Measurements from ENCODE around the gene LARP4B. TPM values are rescaled to one million over a fixed set of nuclear protein-coding genes. Genes with fewer than 3 reads are reported as not detected.

LARP4B gene
- total RNA-seq, 1 donor from 2014 or later: 59.9 TPM

GRCh38 chr10:785089-785860 is 146.2 kb downstream of the LARP4B start:
- DNase-seq: peak; percentile 24
- intact Hi-C loops (cut with DNase I): loop anchor here (5.0 kb wide), 1 partner anchor 273 kb away; no protein-coding TSS in a partner anchor
- peak; percentile 3 for ATAC-seq (ENCODE audit: poor library complexity)

- intact Hi-C loops (cut with DNase I): loop anchor here (5.0 kb wide), 1 partner anchor 272 kb away; no protein-coding TSS in a partner anchor
- DNase-seq: peak; percentile 66
- ATAC-seq (ENCODE audit: poor library complexity): peak; percentile 67
Measured at GRCh38 chr10:784403-785088, 147.0 kb downstream of the LARP4B start.

GRCh38 chr10:782751-783648 is 148.5 kb downstream of the LARP4B start:
- intact Hi-C loops (cut with DNase I): no loop called here
- DNase-seq (no peak), ATAC-seq (ENCODE audit: poor library complexity) (no peak)

- ATAC-seq (ENCODE audit: poor library complexity) (no peak), DNase-seq (no peak)
- intact Hi-C loops (cut with DNase I): no loop called here
Measured at GRCh38 chr10:780536-781524, 150.7 kb downstream of the LARP4B start.

GRCh38 chr10:778626-779330 is 152.7 kb downstream of the LARP4B start:
- intact Hi-C loops (cut with DNase I): loop anchor here (10.0 kb wide), 1 partner anchor 74 kb away; no protein-coding TSS in a partner anchor
- DNase-seq: no peak
- ATAC-seq (ENCODE audit: poor library complexity): no peak

- ATAC-seq (ENCODE audit: poor library complexity) (no peak), DNase-seq (no peak)
- intact Hi-C loops (cut with DNase I): loop anchor here (10.0 kb wide), 1 partner anchor 73 kb away; no protein-coding TSS in a partner anchor
Measured at GRCh38 chr10:777913-778479, 153.5 kb downstream of the LARP4B start.

- DNase-seq (no peak), ATAC-seq (ENCODE audit: poor library complexity) (no peak)
- intact Hi-C loops (cut with DNase I): loop anchor here (10.0 kb wide), 1 partner anchor 72 kb away; no protein-coding TSS in a partner anchor
Measured at GRCh38 chr10:776772-777171, 154.7 kb downstream of the LARP4B start.

- ATAC-seq (ENCODE audit: poor library complexity) (no peak), DNase-seq (no peak)
- intact Hi-C loops (cut with DNase I): loop anchor here (10.0 kb wide), 1 partner anchor 71 kb away; no protein-coding TSS in a partner anchor
Measured at GRCh38 chr10:775245-776075, 156.0 kb downstream of the LARP4B start.

GRCh38 chr10:774661-775244 is 156.8 kb downstream of the LARP4B start:
- no peak for DNase-seq
- intact Hi-C loops (cut with DNase I): loop anchor here (10.0 kb wide), 1 partner anchor 70 kb away; no protein-coding TSS in a partner anchor
- ATAC-seq (ENCODE audit: poor library complexity): no peak

GRCh38 chr10:774223-774622 is 157.3 kb downstream of the LARP4B start:
- no peak for ATAC-seq (ENCODE audit: poor library complexity)
- intact Hi-C loops (cut with DNase I): loop anchor here (10.0 kb wide), 1 partner anchor 69 kb away; no protein-coding TSS in a partner anchor

GRCh38 chr10:773562-774161 is 157.8 kb downstream of the LARP4B start:
- DNase-seq (no peak), ATAC-seq (ENCODE audit: poor library complexity) (no peak)
- intact Hi-C loops (cut with DNase I): loop anchor here (10.0 kb wide), 1 partner anchor 69 kb away; no protein-coding TSS in a partner anchor

More at GRCh38 chr10:774223-774622, 157.3 kb downstream of the LARP4B start:
- DNase-seq: no peak

GRCh38 chr10:772227-772637 is 159.3 kb downstream of the LARP4B start:
- ATAC-seq (ENCODE audit: poor library complexity) (no peak), DNase-seq (no peak)
- intact Hi-C loops (cut with DNase I): loop anchor here (10.0 kb wide), 1 partner anchor 67 kb away; no protein-coding TSS in a partner anchor

GRCh38 chr10:771647-772046 is 159.9 kb downstream of the LARP4B start:
- intact Hi-C loops (cut with DNase I): loop anchor here (10.0 kb wide), 1 partner anchor 67 kb away; no protein-coding TSS in a partner anchor
- ATAC-seq (ENCODE audit: poor library complexity) (no peak), DNase-seq (no peak)

- DNase-seq (no peak), ATAC-seq (ENCODE audit: poor library complexity) (no peak)
- intact Hi-C loops (cut with DNase I): loop anchor here (10.0 kb wide), 1 partner anchor 66 kb away; no protein-coding TSS in a partner anchor
Measured at GRCh38 chr10:770975-771374, 160.5 kb downstream of the LARP4B start.
